ENCODE data around the gene C16orf96.

Gene C16orf96

DNA sequence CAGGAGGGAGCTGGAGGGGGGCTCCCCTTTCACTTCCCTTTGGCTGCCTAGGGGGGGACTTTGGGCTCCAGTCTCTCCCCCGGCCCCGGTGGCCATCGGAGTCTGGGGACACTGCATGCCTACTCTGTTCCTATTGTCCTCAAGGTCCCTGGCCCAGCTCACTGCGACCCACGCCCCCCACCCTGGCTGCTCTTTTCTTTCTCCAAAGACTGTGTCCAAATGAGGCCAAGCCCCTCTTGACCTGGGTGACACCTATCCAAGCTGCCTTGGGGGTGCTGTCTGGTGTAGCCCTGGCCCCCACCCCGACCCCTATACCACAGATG, 45.7 kb downstream of the C16orf96 start:
- no peak for DNase-seq (ENCODE audit: low read depth)

DNA sequence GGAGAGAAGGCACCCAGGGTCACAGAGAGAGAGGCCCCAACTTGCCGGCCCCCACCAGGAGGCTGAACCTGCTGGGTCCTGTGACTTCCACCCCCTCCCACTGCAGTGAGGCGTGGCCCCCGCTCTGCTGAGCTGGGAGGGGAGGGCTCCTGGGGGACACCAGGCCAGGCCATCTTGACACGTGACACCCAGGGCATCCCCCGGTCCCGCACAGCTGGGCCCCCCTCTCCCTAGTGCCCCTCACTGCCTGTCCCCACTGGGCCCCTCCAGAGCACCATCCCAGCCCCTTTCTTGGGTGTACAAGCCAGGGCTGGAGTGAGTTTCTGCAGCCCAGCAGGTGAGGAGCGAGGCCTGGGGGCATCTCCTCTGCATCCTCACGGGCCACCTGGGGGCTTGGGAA, 46.2 kb downstream of the C16orf96 start:
- DNase-seq (ENCODE audit: low read depth), result no peak

DNA sequence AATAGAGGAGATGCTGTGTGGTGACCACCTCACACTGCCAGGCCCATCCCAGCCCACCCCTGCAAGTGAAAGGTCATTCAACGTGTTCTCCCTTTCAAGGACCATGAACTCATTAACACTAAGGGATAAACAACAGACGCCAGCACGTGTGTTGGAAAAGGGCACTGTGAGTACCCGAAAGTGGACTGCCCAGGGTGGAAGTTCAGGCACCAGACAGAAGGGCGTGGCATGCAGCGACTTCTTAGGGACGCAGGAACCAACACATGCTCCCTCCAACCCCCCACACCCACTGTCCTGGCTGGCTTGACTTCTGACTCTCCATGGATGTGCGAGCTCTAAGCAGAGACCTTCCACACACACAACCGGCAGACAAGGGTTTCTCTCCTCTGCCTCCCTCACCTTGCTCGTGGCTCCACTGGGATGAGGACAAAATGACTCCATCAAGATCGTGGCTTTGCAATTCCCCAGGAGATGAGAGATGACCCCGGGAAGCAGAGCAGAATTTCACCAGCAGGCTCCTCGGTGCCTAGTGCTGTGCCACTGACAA, 47.6 kb downstream of the C16orf96 start:
- no peak for DNase-seq (ENCODE audit: low read depth)

DNA sequence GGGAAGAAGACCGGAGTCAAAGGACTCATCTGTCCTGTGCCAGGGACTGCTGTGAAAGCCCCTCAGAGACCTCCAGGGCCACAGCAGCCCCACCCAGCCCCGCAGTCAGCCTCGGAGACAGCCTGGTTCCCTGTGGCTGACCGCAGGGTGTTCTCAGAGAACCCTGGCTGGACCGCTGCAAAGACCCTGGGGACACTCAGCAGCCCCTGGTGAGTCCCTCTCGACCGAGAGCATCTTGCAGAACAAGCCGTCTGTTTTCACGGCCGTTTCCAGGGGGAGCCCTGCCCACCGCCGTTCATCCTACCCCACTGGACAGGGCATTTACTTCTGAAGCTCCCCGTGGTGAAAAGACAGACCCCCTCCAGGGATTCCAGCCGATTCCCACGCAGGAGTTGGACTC, 48.3 kb downstream of the C16orf96 start:
- DNase-seq (ENCODE audit: low read depth), result no peak

DNA sequence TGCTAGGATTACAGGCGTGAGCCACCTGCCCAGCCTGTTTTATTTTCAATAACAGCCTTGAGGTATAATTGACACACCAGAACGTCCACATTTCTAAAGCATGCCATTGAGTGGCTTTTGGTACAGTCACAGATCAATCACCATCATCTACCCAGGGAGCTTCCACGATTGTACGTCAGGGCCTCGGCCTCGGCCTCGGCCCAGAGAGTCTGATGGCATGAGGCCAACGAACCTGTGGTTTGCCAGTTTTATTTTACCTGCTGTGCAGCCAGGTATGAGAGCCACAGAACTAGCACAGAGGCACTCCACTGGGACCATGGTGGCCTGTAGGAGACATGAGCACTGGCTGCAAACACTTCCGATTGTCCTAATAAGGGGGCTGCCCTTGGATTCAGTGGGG, 50.2 kb downstream of the C16orf96 start:
- DNase-seq (ENCODE audit: low read depth), result no peak

GRCh38 chr16:4607841-4608703, 51.9 kb downstream of the C16orf96 start:
- no peak for DNase-seq (ENCODE audit: low read depth)

- DNase-seq (ENCODE audit: low read depth), result no peak
Measured at GRCh38 chr16:4608704-4608980, 52.5 kb downstream of the C16orf96 start.

GRCh38 chr16:4609200-4610010, 53.3 kb downstream of the C16orf96 start:
- DNase-seq (ENCODE audit: low read depth), result no peak

GRCh38 chr16:4610011-4611005, 54.2 kb downstream of the C16orf96 start:
- DNase-seq (ENCODE audit: low read depth), result no peak

DNA sequence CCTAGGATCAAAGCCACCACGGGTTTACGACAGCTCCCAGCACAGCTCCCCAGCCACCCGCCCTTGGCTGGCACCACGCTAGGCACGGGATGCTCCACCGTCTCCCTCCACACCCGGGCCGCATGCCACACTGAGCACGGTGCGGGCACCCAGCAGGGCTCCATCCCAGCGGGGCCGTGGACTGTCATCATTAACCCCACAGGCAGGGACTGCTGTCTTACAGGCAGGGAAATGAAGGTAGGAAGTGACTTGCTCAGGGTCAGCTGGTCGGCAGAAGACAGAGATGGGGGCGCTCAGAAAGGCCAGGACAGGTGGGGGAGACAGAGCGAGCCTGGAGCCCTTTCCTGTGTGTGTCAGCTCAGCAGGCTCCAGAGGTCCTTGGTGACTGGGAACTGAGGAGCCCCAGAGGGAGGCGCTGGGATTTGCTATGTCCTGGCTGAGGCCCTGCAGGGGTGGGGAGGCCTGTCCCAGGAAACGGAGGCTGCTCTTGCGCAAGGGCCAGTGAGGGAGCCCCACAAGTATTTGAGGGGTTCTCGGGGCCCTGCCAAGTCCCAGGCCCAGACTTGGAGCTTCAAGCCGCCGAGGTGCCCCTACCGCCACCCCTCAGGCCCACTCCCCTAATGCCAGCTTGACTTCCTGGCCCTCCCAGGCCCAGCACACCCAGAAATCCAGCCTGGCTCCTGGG, 55.3 kb downstream of the C16orf96 start:
- peak; percentile 76 for DNase-seq (ENCODE audit: low read depth)

DNA sequence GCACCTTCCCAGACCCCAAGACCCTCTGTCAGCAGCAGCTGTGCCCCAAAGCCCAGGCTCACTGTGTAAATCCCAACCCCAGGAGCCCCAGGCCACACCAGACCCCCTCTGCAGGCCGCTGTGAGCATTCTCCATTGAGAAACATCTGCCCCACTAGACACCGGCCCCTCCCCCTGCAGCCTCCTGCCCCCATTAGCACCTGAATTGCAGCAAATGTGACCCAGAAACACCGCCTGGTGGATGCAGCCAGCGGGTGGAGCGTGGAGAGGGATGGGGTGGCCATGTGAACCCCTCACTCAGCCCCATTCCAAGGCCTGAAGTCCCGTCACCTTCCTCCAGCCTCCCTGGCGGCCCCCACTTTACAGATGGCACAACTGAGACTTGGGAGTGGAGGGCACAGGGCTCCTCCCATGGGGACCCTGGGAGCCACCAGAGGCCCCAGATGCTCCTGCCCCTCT, 56.4 kb downstream of the C16orf96 start:
- peak; percentile 16 for DNase-seq (ENCODE audit: low read depth)

DNA sequence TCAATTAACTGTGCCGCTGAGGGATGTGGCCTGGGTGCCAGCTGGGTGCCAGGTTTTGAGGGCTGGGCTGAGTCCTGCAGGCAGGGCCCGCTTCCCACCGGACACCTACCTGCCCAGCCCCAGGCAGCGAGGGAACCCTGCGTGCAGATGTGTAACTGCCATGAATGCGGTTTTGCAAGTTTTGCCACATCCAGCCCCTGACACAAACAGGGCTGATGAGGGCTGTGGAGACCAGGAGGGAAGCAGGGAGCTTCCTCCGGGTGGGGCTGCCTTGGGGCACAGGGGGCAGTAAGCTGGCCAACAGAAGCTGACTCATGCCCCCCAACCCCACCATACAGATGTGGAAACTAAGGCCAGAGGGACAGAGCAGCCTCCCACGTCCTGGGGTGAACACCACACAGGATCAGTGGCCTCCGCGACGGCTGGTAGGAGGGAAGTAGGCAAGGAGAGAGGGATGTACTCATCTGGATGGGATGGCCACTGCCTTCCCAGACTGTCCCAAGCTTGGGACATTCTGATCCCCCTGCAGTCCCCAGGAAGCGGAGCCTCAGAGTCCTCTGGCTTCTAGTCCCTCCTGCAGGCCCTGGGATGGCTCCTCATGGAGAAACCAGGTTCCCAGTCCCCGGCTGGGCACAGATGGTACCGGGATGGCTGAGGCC, 57.0 kb downstream of the C16orf96 start:
- DNase-seq (ENCODE audit: low read depth), result peak; percentile 5

DNA sequence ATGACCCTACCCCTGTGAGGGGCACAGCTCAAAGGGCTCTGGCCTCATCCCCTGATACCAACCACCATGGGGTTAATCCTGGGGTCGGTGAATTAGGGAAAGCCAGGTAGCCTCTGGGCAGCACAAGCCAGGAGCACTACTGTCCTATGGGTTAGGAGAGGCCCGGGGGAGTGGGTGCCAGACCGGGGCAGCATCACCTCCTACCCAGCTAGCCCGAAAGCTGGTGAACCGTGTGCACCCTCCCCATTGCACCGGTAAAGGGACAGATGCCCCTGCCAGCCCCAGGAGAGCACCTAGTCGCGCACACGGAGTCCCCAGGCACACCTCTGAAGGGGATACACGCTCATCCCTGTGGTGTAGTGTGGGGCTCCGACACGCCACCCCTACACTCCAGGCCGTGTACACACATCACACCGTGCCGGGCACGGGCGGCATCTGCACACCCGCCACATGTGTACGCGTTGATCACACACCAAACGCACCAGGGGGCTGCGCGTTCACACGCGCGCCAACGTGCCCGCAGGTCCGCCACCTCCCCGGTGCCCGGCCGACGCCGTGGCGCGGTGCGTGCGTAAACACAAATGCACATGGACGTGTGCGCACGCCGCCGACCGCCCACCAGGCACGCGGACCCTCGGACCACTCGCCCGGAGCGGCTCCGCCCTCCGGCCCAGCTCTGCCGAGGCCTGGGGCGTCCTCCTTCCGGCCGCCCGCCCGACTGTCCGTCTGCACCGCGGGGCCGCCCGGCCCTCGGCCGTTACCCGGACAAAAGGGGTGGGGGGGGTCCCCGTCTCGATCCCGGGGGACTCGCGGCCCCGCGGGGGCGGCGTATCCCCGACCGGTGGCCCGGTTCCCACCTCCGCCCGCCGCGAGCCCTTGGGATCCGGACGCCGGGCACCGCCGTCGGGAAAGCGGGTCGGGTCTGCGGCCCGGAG, 57.8 kb downstream of the C16orf96 start:
- DNase-seq (ENCODE audit: low read depth), result peak; percentile 42

DNA sequence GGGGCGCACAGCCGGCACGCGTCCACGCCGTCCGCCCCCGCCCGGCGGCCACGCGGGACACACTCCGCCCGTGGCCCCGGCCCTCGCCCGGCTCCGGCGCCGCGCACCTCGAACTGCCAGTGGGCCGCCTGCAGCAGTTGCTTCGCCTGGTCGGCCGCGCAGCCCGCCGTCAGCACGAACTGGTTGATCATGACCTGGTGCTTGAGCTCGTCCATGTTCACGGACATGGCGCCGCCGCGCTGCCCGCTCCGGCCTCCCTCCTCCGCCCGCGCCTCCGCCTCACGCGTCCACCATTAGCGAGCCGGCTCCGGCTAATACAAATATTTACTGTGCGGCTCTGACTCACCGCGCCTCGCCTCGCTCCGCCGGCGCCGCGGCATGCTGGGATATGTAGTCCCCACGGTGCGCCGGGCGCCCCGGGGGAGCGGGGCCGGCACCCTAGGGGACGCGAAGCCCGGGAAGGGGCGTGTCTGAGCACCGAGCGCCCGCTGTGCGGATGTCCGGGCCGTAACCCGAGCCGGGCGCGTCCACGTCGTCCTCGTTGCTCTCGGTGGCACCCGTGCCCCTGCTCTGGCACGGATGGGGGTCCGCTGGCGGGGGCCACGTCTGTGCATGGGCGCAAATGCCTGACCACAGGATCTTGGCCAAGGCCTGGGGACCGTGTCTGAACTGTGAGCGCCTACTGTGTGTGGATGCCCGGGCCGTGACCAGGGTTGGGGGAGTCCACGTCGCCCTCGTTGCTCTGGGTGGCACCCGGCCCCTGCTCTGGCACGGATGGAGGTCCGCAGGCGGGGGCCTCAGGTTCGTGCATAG, 58.6 kb downstream of the C16orf96 start, which contains the start of gene UBALD1:
UBALD1 (minus strand) TSS at position 318 of the 813 bp plus-strand sequence; CDS start at position 227, 91 bp downstream.
- DNase-seq (ENCODE audit: low read depth), result peak; percentile 92

DNA sequence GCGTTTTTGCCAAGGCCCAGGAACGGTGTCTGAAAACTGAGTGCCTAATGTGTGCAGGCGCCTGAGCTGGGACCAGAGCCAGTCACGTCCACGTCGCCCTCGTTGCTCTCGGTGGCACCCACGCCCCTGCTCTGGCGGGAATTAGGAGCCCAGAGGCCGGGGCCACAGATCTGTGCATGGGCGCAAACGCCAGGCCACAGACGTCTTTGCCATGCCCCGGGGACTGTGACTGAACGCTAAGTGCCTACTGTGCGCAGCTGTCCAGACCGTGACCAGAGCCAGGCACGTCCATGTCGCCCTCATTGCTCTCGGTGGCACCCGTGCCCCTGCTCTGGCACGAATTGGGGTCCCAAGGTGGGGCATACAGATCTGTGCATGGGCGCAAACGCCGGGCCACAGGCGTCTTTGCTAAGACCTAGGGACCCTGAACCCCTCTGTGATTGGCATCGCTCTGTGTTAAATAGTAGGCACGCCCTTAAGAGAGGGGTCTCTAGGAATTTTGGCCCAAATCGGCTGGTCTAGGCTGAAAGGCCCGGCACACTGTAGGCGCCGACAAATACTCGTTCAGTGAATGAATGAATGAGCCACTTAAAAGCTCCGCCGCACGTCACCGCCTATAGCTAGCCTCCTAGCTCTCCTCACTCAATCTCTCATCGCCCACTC, 59.4 kb downstream of the C16orf96 start:
- DNase-seq (ENCODE audit: low read depth), result no peak

DNA sequence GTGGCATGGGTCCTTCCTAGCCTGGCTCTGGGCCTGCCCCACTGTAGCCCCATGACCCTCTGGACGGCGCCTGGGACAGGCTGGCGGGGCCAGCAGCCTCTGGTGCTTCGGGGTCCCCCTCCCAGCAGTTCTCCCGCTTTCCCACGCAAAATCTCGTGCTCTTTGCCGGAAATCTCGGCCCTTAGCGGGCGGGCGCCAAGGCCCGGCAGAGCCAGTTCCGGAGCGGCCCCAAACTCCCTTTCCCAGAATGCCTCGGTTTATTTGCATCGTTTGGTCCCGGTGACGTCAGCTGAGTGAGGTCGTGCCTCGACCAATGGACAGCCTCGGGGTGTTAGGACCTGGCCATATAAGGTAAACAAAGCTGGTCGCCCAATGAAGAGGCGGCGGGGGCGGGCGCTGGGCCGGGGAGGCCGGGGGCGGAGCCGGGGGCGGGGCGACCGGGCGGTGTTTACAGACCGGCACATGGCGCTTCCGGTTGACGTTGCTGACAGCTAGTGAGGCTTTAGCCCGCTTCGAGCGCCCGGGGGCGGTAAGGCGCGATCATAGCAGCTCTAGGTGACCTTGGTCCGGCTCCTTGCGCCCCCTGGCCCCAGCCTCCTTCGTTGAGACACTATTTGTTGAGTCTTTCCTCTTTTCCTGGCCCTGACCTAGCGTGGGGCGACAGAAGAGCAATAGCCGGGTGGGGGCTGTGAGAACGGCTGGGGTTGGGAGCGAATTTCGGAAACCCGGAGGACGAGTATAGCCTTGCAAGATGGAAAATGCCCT, 60.1 kb downstream of the C16orf96 start:
- peak; percentile 100 for DNase-seq (ENCODE audit: low read depth)

DNA sequence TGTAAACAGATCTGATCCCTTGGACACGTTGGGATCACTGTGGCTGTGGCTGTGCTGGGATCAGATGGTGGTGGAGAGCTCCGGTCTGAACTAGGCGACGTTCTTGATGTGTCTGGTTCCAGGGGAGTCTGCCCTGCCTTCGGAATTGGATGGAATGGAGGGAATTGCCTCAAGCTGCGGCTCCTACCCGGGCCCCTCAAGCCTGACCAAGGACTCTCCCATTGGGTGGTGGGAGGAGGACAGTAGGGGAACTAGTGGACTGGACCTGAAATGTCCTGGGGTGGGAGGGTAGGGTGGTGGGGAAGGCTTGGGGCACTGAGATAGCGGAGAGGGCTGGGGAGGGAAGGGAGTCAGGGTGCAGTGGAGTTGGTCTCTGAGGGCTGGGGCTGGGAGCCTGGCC, 61.7 kb downstream of the C16orf96 start:
- no peak for DNase-seq (ENCODE audit: low read depth)

All from iris pigment epithelial cell (primary cell).